GM06990 (cell line): ENCODE data around the gene ZNF778.

Source experiments
- DNase-seq: peaks from one replicate; pipeline ENCODE4 v3.0.0-alpha.2; 2011; ENCODE audit not compliant: insufficient read length; ENCODE audit errors: extremely low read depth
- H3K27me3 ChIP-seq: replicated peaks from 2 replicates; pipeline ENCODE4 v1.6.0; 2011; ENCODE audit warnings: low read length; ENCODE audit not compliant: control insufficient read depth, insufficient read depth
- H3K36me3 ChIP-seq: 2 replicates; pipeline ENCODE4 v1.5.1; 2011; ENCODE audit warnings: low read length; ENCODE audit not compliant: control insufficient read depth, insufficient read depth
- H3K4me3 ChIP-seq: replicated peaks from 2 replicates; pipeline ENCODE4 v1.5.1; 2011; ENCODE audit warnings: low read depth, mild to moderate bottlenecking, control low read depth, low read length
- TF ChIP-seq, protein P1 (sequence below): IDR thresholded peaks from 2 replicates; pipeline ENCODE4 v1.5.1; 2011; ENCODE audit warnings: low read length, control low read depth, mild to moderate bottlenecking, inconsistent platforms; ENCODE audit not compliant: insufficient read depth, poor library complexity, severe bottlenecking

Gene ZNF778

GRCh38 chr16:89270666-89271345, 53.3 kb downstream of the ZNF778 start:
- no peak for DNase-seq
- peaks cover 43% of the 10 kb centered on the region for H3K36me3 ChIP-seq
- no peak overlapping the region for H3K4me3 ChIP-seq

DNA sequence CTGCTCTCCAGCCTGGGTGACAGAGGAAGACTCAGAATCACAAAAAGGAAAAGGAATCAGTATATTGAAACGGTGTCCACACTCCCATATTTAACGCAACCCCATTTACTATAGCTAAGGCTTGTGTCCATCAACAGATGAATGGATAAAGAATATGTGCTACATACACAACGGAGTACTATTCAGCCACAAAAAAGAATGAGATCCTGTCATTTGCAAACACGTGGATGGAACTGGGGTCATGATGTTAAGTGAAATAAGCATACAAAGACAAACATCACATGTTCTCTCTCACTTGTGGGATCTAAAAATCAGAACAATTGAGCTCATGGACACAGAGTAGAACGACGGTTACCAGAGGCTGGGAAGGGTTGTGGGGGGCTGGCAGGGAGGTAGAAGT, 55.1 kb downstream of the ZNF778 start:
- no peak overlapping the region for H3K4me3 ChIP-seq
- no peaks in the 10 kb centered on the region for H3K27me3 ChIP-seq
- TF ChIP-seq, protein P1, sequence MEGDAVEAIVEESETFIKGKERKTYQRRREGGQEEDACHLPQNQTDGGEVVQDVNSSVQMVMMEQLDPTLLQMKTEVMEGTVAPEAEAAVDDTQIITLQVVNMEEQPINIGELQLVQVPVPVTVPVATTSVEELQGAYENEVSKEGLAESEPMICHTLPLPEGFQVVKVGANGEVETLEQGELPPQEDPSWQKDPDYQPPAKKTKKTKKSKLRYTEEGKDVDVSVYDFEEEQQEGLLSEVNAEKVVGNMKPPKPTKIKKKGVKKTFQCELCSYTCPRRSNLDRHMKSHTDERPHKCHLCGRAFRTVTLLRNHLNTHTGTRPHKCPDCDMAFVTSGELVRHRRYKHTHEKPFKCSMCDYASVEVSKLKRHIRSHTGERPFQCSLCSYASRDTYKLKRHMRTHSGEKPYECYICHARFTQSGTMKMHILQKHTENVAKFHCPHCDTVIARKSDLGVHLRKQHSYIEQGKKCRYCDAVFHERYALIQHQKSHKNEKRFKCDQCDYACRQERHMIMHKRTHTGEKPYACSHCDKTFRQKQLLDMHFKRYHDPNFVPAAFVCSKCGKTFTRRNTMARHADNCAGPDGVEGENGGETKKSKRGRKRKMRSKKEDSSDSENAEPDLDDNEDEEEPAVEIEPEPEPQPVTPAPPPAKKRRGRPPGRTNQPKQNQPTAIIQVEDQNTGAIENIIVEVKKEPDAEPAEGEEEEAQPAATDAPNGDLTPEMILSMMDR, result no peak
- H3K36me3 ChIP-seq, result peaks cover 42% of the 10 kb centered on the region
- DNase-seq, result no peak

More at GRCh38 chr16:89270666-89271345, 53.3 kb downstream of the ZNF778 start:
- H3K27me3 ChIP-seq, result no peaks in the 10 kb centered on the region
- TF ChIP-seq, protein P1, result no peak

DNA sequence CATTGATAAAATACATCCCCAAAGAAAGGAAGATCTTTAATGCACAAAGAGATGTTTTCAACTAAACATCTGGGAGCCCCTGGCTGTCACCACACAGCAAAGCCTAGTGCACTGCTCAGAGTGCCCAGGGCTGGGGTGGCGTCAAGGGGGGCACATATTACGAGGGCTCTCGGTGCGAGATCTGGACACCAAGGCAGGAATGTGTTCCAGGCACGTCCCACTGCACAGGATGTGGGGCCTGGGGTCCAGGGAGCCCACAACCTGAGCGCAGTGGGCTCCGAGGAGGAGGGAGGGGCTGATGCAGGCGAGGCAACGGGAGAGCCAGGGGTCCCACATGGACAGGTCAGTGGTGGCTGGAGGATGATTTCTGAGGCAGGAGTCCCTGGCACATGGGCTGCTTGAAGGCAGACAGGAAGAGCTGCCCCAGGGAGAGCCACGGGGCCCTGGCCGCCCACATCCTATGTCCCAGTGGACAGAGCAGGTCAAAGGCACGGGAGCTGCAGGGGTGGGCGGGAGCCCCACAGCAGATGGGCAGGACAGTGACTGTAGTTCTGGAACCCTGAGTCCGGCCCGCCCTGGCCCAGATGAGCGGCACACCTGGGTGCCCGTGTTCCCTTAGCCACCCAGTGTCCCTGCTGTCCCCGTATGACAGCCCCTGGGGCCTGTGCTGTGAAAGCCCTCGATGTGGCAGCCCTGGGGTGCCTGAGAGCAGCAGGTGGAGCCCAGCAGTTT, 56.4 kb downstream of the ZNF778 start:
- peaks cover 48% of the 10 kb centered on the region for H3K36me3 ChIP-seq
- H3K4me3 ChIP-seq, result no peak overlapping the region
- no peak for DNase-seq
- H3K27me3 ChIP-seq, result no peaks in the 10 kb centered on the region
- TF ChIP-seq, protein P1, result no peak

- H3K27me3 ChIP-seq, result no peaks in the 10 kb centered on the region
- no peak overlapping the region for H3K4me3 ChIP-seq
- no peak for DNase-seq
- TF ChIP-seq, protein P1, result no peak
- H3K36me3 ChIP-seq, result peaks cover 46% of the 10 kb centered on the region
Observed at GRCh38 chr16:89274561-89275283, 57.2 kb downstream of the ZNF778 start.

DNA sequence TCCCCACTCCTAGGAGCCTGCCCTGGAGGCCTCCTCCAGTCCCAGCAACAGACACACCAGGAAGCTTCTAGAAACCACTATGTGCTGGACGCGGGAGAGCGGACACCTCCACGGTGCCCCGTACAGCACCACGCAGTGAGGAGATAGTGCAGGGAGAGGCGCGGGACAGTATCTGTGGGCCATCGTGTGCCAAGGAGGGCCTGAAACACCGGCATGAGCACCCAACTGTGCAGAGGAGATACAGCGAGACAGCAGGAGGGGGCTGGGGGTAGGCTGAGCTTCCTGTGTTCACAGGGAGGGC, 57.7 kb downstream of the ZNF778 start:
- TF ChIP-seq, protein P1, result no peak
- no peaks in the 10 kb centered on the region for H3K27me3 ChIP-seq
- no peak overlapping the region for H3K4me3 ChIP-seq
- DNase-seq, result no peak
- H3K36me3 ChIP-seq, result peaks cover 42% of the 10 kb centered on the region
